ENCODE results near the gene SLC16A3. TPM values are rescaled to one million over a fixed set of nuclear protein-coding genes. Genes with fewer than 3 reads are reported as not detected.

Gene SLC16A3
- total and polyA plus RNA-seq, 10 of the 15 experiments (the other 5 are each of a cell fraction or from before 2014, with no cell fraction given) = 0.10 to 46.5 (median 8.0) TPM

- TF ChIP-seq CEBPZ (IDR thresholded peaks at IDR 0.05; ENCODE audit: low read depth, low read length) (no peak), JUND (IDR thresholded peaks at IDR 0.05; ENCODE audit: low read depth, low read length) (no peak), RFX5 (IDR thresholded peaks at IDR 0.05; ENCODE audit: low read depth, low read length) (no peak), CREM (IDR thresholded peaks at IDR 0.05; ENCODE audit: low read depth) (no peak), CREB1 (IDR thresholded peaks at IDR 0.05; ENCODE audit: low read depth) (0 out of 2 replicates have a peak, but pooled peaks have one; percentile 10), MEF2B (IDR thresholded peaks at IDR 0.05; ENCODE audit: partially characterized antibody, poor library complexity, severe bottlenecking) (no peak), SUPT20H (IDR thresholded peaks at IDR 0.05; ENCODE audit: borderline replicate concordance, control insufficient read depth, low read depth, low read length) (no peak), E2F8 (IDR thresholded peaks at IDR 0.05; ENCODE audit: low read depth, partially characterized antibody) (no peak), POLR2A (IDR thresholded peaks at IDR 0.05; ENCODE audit: low read depth, low read length) (0 out of 2 replicates have a peak, but pooled peaks have one; percentile 54), HDAC2 (IDR thresholded peaks at IDR 0.05) (no peak), RAD51 (IDR thresholded peaks at IDR 0.05) (peak; percentile 57; the same call in 1 of the 2 replicates), MYB (IDR thresholded peaks at IDR 0.05; ENCODE audit: borderline replicate concordance, low read depth, low read length) (no peak), BCL3 (IDR thresholded peaks at IDR 0.05; ENCODE audit: borderline replicate concordance, insufficient read depth, low read depth, low read length, poor library complexity, severe bottlenecking) (peak; percentile 7), SMARCA5 (IDR thresholded peaks at IDR 0.05) (0 out of 2 replicates have a peak, but pooled peaks have one; percentile 16), POLR2AphosphoS2 (IDR thresholded peaks at IDR 0.05; ENCODE audit: low read depth, low read length) (peak; percentile 86), HCFC1 (IDR thresholded peaks at IDR 0.05; ENCODE audit: low read length) (0 out of 2 replicates have a peak, but pooled peaks have one; percentile 19), JUNB (IDR thresholded peaks at IDR 0.05) (no peak), BACH1 (IDR thresholded peaks at IDR 0.05; ENCODE audit: borderline replicate concordance) (peak; percentile 14; the same call in 1 of the 2 replicates)
- TF ChIP-seq, protein P1, sequence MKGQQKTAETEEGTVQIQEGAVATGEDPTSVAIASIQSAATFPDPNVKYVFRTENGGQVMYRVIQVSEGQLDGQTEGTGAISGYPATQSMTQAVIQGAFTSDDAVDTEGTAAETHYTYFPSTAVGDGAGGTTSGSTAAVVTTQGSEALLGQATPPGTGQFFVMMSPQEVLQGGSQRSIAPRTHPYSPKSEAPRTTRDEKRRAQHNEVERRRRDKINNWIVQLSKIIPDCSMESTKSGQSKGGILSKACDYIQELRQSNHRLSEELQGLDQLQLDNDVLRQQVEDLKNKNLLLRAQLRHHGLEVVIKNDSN (IDR thresholded peaks at IDR 0.05; ENCODE audit: borderline replicate concordance, extremely low read length, insufficient read depth, low read depth, low read length) = peak; percentile 67
Measured at GRCh38 chr17:82241183-82241925, 12.5 kb downstream of the SLC16A3 start (continued).
